IMR-90 (cell line): ENCODE measurements around the gene HCFC1.

Experiments
- CEBPB ChIP-seq: IDR thresholded peaks from 2 replicates; pipeline ENCODE4 v1.6.1; 2012; ENCODE audit warnings: low read depth, low read length, improper control_type of control experiment
- POLR2A ChIP-seq: IDR thresholded peaks from 2 replicates; pipeline ENCODE4 v1.6.1; 2012; ENCODE audit warnings: mild to moderate bottlenecking, low read depth, low read length

GRCh38 chrX:153964105-153964504, 7.5 kb downstream of the HCFC1 start:
- TF ChIP-seq POLR2A (no peak), CEBPB (no peak)
